Left ventricle myocardium superior (tissue), 1 donor: Measurements from ENCODE around the gene ARMC9. TPM values are rescaled to one million over a fixed set of nuclear protein-coding genes. Genes with fewer than 3 reads are reported as not detected.
"Not testable (repeated sequence)": the region's sequence is repeated elsewhere in the genome, so short reads cannot be mapped to it uniquely, and the experiment has no call there.

Source experiments
- ATAC-seq: fragments of 200-7000 bp; cut with Tn5 transposase; one replicate; pipeline ENCODE4 v1.9.1; 2020; ENCODE audit warnings: mild to moderate bottlenecking, moderate library complexity
- DNase-seq: peaks from one replicate; pipeline ENCODE4 v3.0.0-alpha.2; 2020
- intact Hi-C: fragments of 100-400 bp; cut with micrococcal nuclease; formaldehyde crosslinking; loops from one replicate; pipeline ENCODE4 v1.11.0; 2022
- total RNA-seq: library from RNA; stranded (reverse); fragmentation: NEBNext Ultra II Directional; extraction: Animal tissue kit (Norgen Biotek cat#: 25700); gene quantifications from one replicate; pipeline ENCODE4 v1.2.1, GENCODE V29; 2021
- donor health status: DM: no; HTN: yes; CAD: no; lungs with severe emphysema.

ARMC9 gene
- total RNA-seq, 1 donor from 2014 or later, result 2.3 TPM

GRCh38 chr2:231367178-231367577 lies 168.7 kb downstream of the ARMC9 start:
- intact Hi-C loops, result no loop called here
- DNase-seq (no peak), ATAC-seq (no peak)

DNA sequence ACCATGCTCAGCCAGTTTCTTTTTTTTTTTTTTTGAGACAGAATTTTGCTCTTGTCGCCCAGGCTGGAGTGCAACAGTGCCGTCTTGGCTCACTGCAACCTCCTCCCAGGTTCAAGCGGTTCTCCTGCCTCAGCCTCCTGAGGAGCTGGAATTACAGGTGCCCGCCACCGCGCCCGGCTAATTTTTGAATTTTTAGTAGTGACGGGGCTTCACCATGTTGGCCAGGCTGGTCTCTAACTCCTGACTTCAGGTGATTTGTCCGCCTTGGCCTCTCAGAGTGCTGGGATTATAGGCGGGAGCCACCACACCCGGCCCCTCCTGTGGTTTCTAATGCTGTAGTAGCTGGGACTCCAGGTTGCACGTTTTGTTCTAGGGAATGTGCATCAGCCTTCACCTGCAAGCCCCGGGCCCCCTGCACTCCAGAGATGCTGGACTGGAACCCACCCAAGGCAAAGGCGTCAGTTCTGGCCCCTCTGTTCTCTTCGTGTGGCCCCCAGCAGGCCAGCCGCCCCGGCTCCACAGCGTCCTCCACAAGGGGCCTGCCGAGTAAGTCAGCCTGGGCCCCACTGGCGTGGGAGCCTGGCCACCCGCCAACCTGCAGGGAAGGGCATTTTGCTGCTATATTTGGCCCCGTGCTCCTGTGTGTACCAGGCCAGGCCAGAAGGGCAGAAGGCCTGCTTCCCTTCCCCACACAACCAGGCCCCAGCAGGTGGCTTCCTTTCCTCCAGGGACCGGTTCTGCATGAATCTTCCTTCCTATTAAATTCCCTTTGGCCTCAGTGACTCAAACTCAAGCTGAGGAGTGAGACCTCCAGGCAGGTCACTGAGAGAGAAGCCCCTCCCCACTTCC lies 171.4 kb downstream of the ARMC9 start:
- peak; percentile 84 for DNase-seq
- intact Hi-C loops, result no loop called here
- peak; percentile 93 for ATAC-seq

DNA sequence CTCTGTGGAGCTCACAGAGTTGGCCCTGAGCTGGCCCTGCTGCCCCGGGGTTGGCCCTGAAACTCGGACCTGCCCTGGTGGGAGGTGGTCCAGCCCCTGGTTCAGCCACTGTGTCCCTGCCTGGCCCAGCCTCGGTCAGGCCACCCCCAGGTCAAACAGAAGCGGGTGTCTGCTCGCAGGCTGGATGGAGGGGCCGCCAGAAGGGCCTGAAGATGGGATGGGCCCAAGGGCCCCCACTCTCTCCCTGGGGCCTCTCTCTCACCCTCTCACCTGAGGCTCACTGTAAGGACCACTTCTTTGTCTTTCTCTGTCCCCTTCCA lies 172.0 kb downstream of the ARMC9 start:
- ATAC-seq (peak; percentile 34), DNase-seq (no peak)
- intact Hi-C loops, result no loop called here

- ATAC-seq (no peak), DNase-seq (peak; percentile 35)
- intact Hi-C loops, result no loop called here
These were observed 172.5 kb downstream of the ARMC9 start for GRCh38 chr2:231370749-231371429.

DNA sequence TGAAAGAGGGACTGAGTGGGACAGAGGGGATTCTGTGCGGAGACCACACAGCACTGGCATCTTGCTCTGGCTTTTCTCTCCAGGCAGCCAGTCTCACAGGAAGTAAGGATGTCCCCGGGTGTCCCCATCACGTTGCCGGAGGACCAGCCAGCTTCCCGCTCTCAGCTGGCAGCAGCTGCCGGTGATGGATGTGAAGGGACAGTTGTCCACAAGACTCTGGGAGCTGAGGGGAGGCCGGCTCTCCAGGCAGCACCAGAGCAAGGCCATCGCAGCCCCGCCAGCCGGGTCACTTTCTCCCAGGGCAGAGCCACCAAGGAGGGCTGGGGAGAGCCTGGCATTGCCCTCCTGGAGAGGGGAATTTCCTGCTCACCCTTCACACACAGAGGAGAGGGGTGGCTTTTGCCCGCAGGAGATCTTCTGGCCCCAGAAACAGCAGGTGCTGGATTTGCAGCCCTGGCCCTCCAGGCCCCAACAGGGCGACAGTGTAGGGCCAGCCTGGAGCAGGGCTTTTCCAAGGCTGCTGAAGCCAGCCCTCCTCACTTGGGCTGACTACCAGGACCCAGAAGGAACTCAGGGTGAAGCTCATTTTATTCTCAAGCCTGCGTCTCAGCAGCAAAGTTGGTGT lies 173.1 kb downstream of the ARMC9 start:
- no peak for ATAC-seq
- intact Hi-C loops, result no loop called here
- peak; percentile 19 for DNase-seq

DNA sequence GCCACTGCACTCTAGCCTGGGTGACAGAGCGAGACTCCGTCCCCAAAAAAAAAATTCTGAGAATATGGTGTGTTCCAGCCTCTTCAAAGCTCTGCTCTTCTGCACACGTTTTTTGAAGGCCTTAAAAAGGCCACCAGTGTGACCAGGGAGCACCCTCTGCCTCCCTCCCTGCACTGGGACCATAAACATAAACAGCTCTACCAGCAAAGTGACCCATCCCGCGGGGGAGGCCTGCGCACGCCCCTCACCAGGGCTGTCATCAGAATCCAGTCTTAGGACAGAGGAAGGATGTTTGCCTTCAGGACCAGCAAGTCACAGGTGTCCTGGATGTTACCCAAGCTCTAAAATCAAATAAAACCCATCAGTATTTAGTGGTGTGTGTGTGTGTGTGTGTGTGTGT lies 173.9 kb downstream of the ARMC9 start:
- DNase-seq (peak; percentile 2), ATAC-seq (no peak)
- intact Hi-C loops, result no loop called here

DNA sequence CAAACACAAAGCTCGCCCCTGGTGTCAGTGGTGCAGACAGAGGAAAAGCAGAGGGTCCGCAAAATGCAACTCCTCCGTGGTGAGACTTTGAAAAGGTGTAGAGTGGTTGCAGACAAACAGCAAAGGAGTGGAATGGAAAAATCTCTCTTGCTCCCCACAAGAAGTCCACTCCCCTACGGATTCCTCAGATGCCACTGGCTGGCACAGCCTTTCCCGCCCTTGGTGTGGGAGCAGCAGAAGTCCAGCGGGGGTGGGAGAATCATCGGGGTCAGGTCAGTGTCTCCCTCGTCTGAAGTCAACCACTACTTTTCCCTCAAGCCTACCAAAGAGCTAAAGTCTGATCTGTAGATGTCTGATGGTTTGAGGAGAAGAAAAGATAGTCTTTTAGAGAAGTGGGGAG lies 174.8 kb downstream of the ARMC9 start:
- DNase-seq (no peak), ATAC-seq (no peak)
- intact Hi-C loops, result no loop called here

- intact Hi-C loops, result no loop called here
- no peak for DNase-seq
- ATAC-seq, result no peak
These were observed 175.4 kb downstream of the ARMC9 start for GRCh38 chr2:231373786-231374349.

DNA sequence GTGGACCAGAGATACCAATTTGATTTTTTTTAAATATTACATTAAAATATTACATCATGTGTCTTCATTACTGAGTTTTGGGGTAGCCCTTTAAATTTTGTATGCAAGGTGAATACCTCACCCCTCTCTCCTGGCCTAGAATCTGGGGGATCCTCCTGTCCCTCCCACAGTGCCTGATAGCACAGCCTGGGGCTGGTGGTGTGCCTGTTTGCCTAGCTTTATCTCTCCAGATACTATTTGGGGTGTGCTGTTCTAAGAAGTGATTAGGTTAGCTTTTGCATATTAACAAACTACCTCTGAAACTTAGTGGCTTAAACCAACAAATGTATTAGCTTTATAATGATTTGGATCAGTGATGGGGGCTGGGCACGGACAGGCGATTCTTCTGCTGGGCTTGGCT lies 176.3 kb downstream of the ARMC9 start:
- intact Hi-C loops, result no loop called here
- DNase-seq, result no peak
- ATAC-seq, result no peak

GRCh38 chr2:231375994-231376615 lies 177.7 kb downstream of the ARMC9 start:
- intact Hi-C loops, ATAC-seq, DNase-seq: not testable (repeated sequence)

- DNase-seq (no peak), ATAC-seq (no peak)
- intact Hi-C loops, result no loop called here
These were observed 178.4 kb downstream of the ARMC9 start for GRCh38 chr2:231376857-231377256.

GRCh38 chr2:231378026-231378722 lies 179.7 kb downstream of the ARMC9 start:
- ATAC-seq (no peak), DNase-seq (no peak)
- intact Hi-C loops, result no loop called here

DNA sequence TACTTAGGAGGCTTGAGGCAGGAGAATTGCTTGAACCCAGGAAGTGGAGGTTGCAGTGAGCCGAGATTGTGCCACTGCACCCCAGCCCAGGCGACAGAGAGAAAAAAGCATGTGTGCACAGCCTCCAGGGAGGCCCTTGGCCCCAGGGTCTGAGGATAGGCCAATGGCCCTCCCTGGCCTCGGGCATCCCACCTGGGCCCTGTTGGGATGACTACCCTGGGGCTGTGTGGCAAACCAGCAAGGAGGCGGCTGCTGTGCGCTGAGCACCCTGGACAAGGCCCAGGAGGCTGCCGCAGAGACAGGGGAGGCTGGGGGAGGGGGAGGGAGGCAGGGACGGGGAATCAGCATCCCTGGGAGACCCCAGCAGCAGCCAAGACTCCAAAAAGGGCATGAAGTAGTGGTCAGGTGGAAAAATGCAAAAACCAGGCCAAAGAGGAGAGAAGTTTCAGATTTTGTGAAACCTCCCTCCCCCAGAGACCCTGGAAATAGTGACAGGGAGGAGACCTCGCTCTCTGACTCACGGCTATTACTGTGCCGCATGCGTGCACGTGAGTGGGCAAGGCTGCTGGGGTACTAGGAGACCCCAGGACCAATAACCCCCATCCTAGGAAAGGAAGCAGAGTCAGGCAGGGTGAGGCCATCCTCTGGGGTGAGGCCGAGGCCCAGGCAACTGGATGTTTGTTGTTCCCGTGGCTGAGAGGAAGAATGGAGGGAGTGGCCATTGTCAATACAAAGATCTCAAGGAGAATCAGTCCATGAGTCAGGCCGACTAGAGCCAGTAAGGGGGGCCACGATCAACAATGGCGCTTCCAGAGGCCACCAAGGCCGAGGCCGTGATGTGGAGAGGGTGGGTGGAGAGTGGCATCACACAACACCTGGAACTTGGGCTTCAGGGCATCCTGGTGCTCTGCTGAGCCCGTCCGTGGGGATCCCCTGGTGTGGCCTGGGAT lies 181.1 kb downstream of the ARMC9 start:
- ATAC-seq, result no peak
- DNase-seq, result no peak
- intact Hi-C loops, result no loop called here

GRCh38 chr2:231380307-231380706 lies 181.9 kb downstream of the ARMC9 start:
- ATAC-seq (no peak), DNase-seq (no peak)
- intact Hi-C loops, result no loop called here

GRCh38 chr2:231380991-231381847 lies 182.8 kb downstream of the ARMC9 start:
- intact Hi-C loops, result no loop called here
- no peak for ATAC-seq

GRCh38 chr2:231382116-231382515 lies 183.7 kb downstream of the ARMC9 start:
- no peak for ATAC-seq
- intact Hi-C loops, result no loop called here
- DNase-seq, result no peak

More at GRCh38 chr2:231380991-231381847, 182.8 kb downstream of the ARMC9 start:
- no peak for DNase-seq
